SK-MEL-5 (cell line): ENCODE measurements around the gene DCLK2. TPM values are rescaled to one million over a fixed set of nuclear protein-coding genes. Genes with fewer than 3 reads are reported as not detected.

ENCODE experiments used
- DNase-seq: peaks from one replicate; pipeline ENCODE4 v3.0.0-alpha.2; 2016; ENCODE audit warnings: low read depth, low spot score
- in situ Hi-C: cut with HindIII; loops from 2 replicates; pipeline ENCODE4 v1.10.0; 2016; ENCODE audit warnings: low sequenced_read_pairs, high pct_unique_total_duplicates, low pct_unique_long_range_greater_than_20kb
- total RNA-seq: library from RNA; depleted of rRNA; stranded (reverse); fragments of >200 nt; shearing (Covaris generic); gene quantifications from 2 replicates; pipeline ENCODE4 v1.2.3, GENCODE V29; 2014

The DCLK2 gene
- total RNA-seq, 1 experiment from 2014 or later = 0.37 TPM

- in situ Hi-C loops = no loop called here
- no peak for DNase-seq
Measured at GRCh38 chr4:150256841-150257730, 178.8 kb downstream of the DCLK2 start.

GRCh38 chr4:150258569-150258968, 180.3 kb downstream of the DCLK2 start:
- DNase-seq = no peak
- in situ Hi-C loops = no loop called here

- in situ Hi-C loops = no loop called here
- no peak for DNase-seq
Measured at GRCh38 chr4:150259861-150260567, 181.8 kb downstream of the DCLK2 start.

GRCh38 chr4:150261571-150261970, 183.3 kb downstream of the DCLK2 start:
- in situ Hi-C loops = no loop called here
- no peak for DNase-seq

- in situ Hi-C loops = no loop called here
- no peak for DNase-seq
Measured at GRCh38 chr4:150262611-150263010, 184.4 kb downstream of the DCLK2 start.

- no peak for DNase-seq
- in situ Hi-C loops = no loop called here
Measured at GRCh38 chr4:150264595-150265161, 186.4 kb downstream of the DCLK2 start.

GRCh38 chr4:150265806-150266205, 187.6 kb downstream of the DCLK2 start:
- in situ Hi-C loops = no loop called here
- no peak for DNase-seq

GRCh38 chr4:150268444-150268843, 190.2 kb downstream of the DCLK2 start:
- DNase-seq = peak; percentile 16
- in situ Hi-C loops = no loop called here

GRCh38 chr4:150278206-150278605, 200.0 kb downstream of the DCLK2 start:
- DNase-seq = no peak
- in situ Hi-C loops = no loop called here

GRCh38 chr4:150280081-150280895, 202.0 kb downstream of the DCLK2 start:
- in situ Hi-C loops = no loop called here
- no peak for DNase-seq

- no peak for DNase-seq
- in situ Hi-C loops = no loop called here
Measured at GRCh38 chr4:150280975-150281374, 202.7 kb downstream of the DCLK2 start.

GRCh38 chr4:150283689-150284088, 205.4 kb downstream of the DCLK2 start:
- no peak for DNase-seq
- in situ Hi-C loops = no loop called here

GRCh38 chr4:150286656-150287055, 208.4 kb downstream of the DCLK2 start:
- no peak for DNase-seq
- in situ Hi-C loops = no loop called here

- DNase-seq = no peak
- in situ Hi-C loops = no loop called here
Measured at GRCh38 chr4:150289198-150289597, 211.0 kb downstream of the DCLK2 start.

- in situ Hi-C loops = no loop called here
- DNase-seq = no peak
Measured at GRCh38 chr4:150289881-150290280, 211.6 kb downstream of the DCLK2 start.

GRCh38 chr4:150297861-150298474, 219.7 kb downstream of the DCLK2 start:
- in situ Hi-C loops = no loop called here
- DNase-seq = peak; percentile 52

- DNase-seq = no peak
- in situ Hi-C loops = no loop called here
Measured at GRCh38 chr4:150299816-150300215, 221.6 kb downstream of the DCLK2 start.
